Measurements from ENCODE around the gene APOL6.
"Not testable (repeated sequence)": the region's sequence is repeated elsewhere in the genome, so short reads cannot be mapped to it uniquely, and the experiment has no call there.

APOL6 gene

GRCh38 chr22:35653824-35654223 is 5.6 kb downstream of the APOL6 start:
- no peak overlapping the region for H3K4me3 ChIP-seq (ENCODE audit: low read length in 2 of 2)
- H3K27ac ChIP-seq (ENCODE audit: low read depth in 2 of 2, low read length in 2 of 2): no peak overlapping the region
- H3K4me1 ChIP-seq (ENCODE audit: control insufficient read depth in 2 of 2, insufficient read depth in 2 of 2, low read length in 2 of 2): peaks cover 8% of the 10 kb centered on the region in 2 donors
- peaks cover 21 to 34% of the 10 kb centered on the region in 2 donors for H3K36me3 ChIP-seq (ENCODE audit: control insufficient read depth in 2 of 2, insufficient read depth in 2 of 2, low read length in 2 of 2)
- no peaks in the 10 kb centered on the region for H3K9me3 ChIP-seq (ENCODE audit: control insufficient read depth in 2 of 2, low read length in 2 of 2)
- H3K27me3 ChIP-seq (ENCODE audit: control insufficient read depth in 2 of 2, insufficient read depth in 2 of 2, low read length in 2 of 2): no peaks in the 10 kb centered on the region
- no peak overlapping the region for H3K9ac ChIP-seq (ENCODE audit: low read depth in 1 of 2, low read length in 2 of 2)

- no peak overlapping the region for H3K9ac ChIP-seq (ENCODE audit: low read depth in 1 of 2, low read length in 2 of 2)
- H3K4me3 ChIP-seq (ENCODE audit: low read length in 2 of 2): no peak overlapping the region
- peaks cover 4 to 11% of the 10 kb centered on the region in 2 donors for H3K4me1 ChIP-seq (ENCODE audit: control insufficient read depth in 2 of 2, insufficient read depth in 2 of 2, low read length in 2 of 2)
- no peaks in the 10 kb centered on the region for H3K9me3 ChIP-seq (ENCODE audit: control insufficient read depth in 2 of 2, low read length in 2 of 2)
- H3K36me3 ChIP-seq (ENCODE audit: control insufficient read depth in 2 of 2, insufficient read depth in 2 of 2, low read length in 2 of 2): peaks cover 31 to 45% of the 10 kb centered on the region in 2 donors
- no peaks in the 10 kb centered on the region for H3K27me3 ChIP-seq (ENCODE audit: control insufficient read depth in 2 of 2, insufficient read depth in 2 of 2, low read length in 2 of 2)
- H3K27ac ChIP-seq (ENCODE audit: low read depth in 2 of 2, low read length in 2 of 2): no peak overlapping the region
Measured at GRCh38 chr22:35656284-35656752, 8.1 kb downstream of the APOL6 start.

- Histone ChIP-seq H3K4me3 (ENCODE audit: low read length in 2 of 2) (no peak overlapping the region), H3K27ac (ENCODE audit: low read depth in 2 of 2, low read length in 2 of 2) (no peak overlapping the region), H3K36me3 (ENCODE audit: control insufficient read depth in 2 of 2, insufficient read depth in 2 of 2, low read length in 2 of 2) (peaks cover 31 to 48% of the 10 kb centered on the region in 2 donors), H3K4me1 (ENCODE audit: control insufficient read depth in 2 of 2, insufficient read depth in 2 of 2, low read length in 2 of 2) (peaks cover 4 to 15% of the 10 kb centered on the region in 2 donors), H3K27me3 (ENCODE audit: control insufficient read depth in 2 of 2, insufficient read depth in 2 of 2, low read length in 2 of 2) (no peaks in the 10 kb centered on the region), H3K9me3 (ENCODE audit: control insufficient read depth in 2 of 2, low read length in 2 of 2) (no peaks in the 10 kb centered on the region), H3K9ac (ENCODE audit: low read depth in 1 of 2, low read length in 2 of 2) (no peak overlapping the region)
Measured at GRCh38 chr22:35657571-35658312, 9.5 kb downstream of the APOL6 start.

GRCh38 chr22:35660291-35661127 is 12.3 kb downstream of the APOL6 start:
- Histone ChIP-seq H3K27ac (ENCODE audit: low read depth in 2 of 2, low read length in 2 of 2) (peak overlapping the region; percentile 56 to 72), H3K36me3 (ENCODE audit: control insufficient read depth in 2 of 2, insufficient read depth in 2 of 2, low read length in 2 of 2) (peaks cover 34 to 48% of the 10 kb centered on the region in 2 donors), H3K9ac (ENCODE audit: low read depth in 1 of 2, low read length in 2 of 2) (peak overlapping the region in 1 of 2 donors; percentile 14), H3K4me3 (ENCODE audit: low read length in 2 of 2) (no peak overlapping the region), H3K27me3 (ENCODE audit: control insufficient read depth in 2 of 2, insufficient read depth in 2 of 2, low read length in 2 of 2) (no peaks in the 10 kb centered on the region), H3K9me3 (ENCODE audit: control insufficient read depth in 2 of 2, low read length in 2 of 2) (peaks cover 0 to 3% of the 10 kb centered on the region in 2 donors), H3K4me1 (ENCODE audit: control insufficient read depth in 2 of 2, insufficient read depth in 2 of 2, low read length in 2 of 2) (peaks cover 4 to 15% of the 10 kb centered on the region in 2 donors)

- peaks cover 30 to 45% of the 10 kb centered on the region in 2 donors for H3K36me3 ChIP-seq (ENCODE audit: control insufficient read depth in 2 of 2, insufficient read depth in 2 of 2, low read length in 2 of 2)
- peaks cover 0 to 3% of the 10 kb centered on the region in 2 donors for H3K9me3 ChIP-seq (ENCODE audit: control insufficient read depth in 2 of 2, low read length in 2 of 2)
- peaks cover 4 to 15% of the 10 kb centered on the region in 2 donors for H3K4me1 ChIP-seq (ENCODE audit: control insufficient read depth in 2 of 2, insufficient read depth in 2 of 2, low read length in 2 of 2)
- H3K27me3 ChIP-seq (ENCODE audit: control insufficient read depth in 2 of 2, insufficient read depth in 2 of 2, low read length in 2 of 2): no peaks in the 10 kb centered on the region
- H3K27ac ChIP-seq (ENCODE audit: low read depth in 2 of 2, low read length in 2 of 2): no peak overlapping the region
- no peak overlapping the region for H3K9ac ChIP-seq (ENCODE audit: low read depth in 1 of 2, low read length in 2 of 2)
- no peak overlapping the region for H3K4me3 ChIP-seq (ENCODE audit: low read length in 2 of 2)
Measured at GRCh38 chr22:35661464-35661863, 13.2 kb downstream of the APOL6 start.

GRCh38 chr22:35662914-35663313 is 14.7 kb downstream of the APOL6 start:
- Histone ChIP-seq H3K27me3 (ENCODE audit: control insufficient read depth in 2 of 2, insufficient read depth in 2 of 2, low read length in 2 of 2) (no peaks in the 10 kb centered on the region), H3K27ac (ENCODE audit: low read depth in 2 of 2, low read length in 2 of 2) (peak overlapping the region in 1 of 2 donors; percentile 19), H3K36me3 (ENCODE audit: control insufficient read depth in 2 of 2, insufficient read depth in 2 of 2, low read length in 2 of 2) (peaks cover 23 to 35% of the 10 kb centered on the region in 2 donors), H3K4me1 (ENCODE audit: control insufficient read depth in 2 of 2, insufficient read depth in 2 of 2, low read length in 2 of 2) (peaks cover 4 to 15% of the 10 kb centered on the region in 2 donors), H3K9me3 (ENCODE audit: control insufficient read depth in 2 of 2, low read length in 2 of 2) (peaks cover 0 to 3% of the 10 kb centered on the region in 2 donors), H3K4me3 (ENCODE audit: low read length in 2 of 2) (no peak overlapping the region), H3K9ac (ENCODE audit: low read depth in 1 of 2, low read length in 2 of 2) (no peak overlapping the region)

- Histone ChIP-seq H3K36me3 (ENCODE audit: control insufficient read depth in 2 of 2, insufficient read depth in 2 of 2, low read length in 2 of 2) (peaks cover 22 to 30% of the 10 kb centered on the region in 2 donors), H3K4me3 (ENCODE audit: low read length in 2 of 2) (no peak overlapping the region), H3K9ac (ENCODE audit: low read depth in 1 of 2, low read length in 2 of 2) (no peak overlapping the region)
Measured at GRCh38 chr22:35663371-35663770, 15.1 kb downstream of the APOL6 start.

GRCh38 chr22:35664955-35665587 is 16.8 kb downstream of the APOL6 start:
- peaks cover 1 to 15% of the 10 kb centered on the region in 2 donors for H3K4me1 ChIP-seq (ENCODE audit: control insufficient read depth in 2 of 2, insufficient read depth in 2 of 2, low read length in 2 of 2)
- H3K9me3 ChIP-seq (ENCODE audit: control insufficient read depth in 2 of 2, low read length in 2 of 2): peaks cover 0 to 3% of the 10 kb centered on the region in 2 donors
- no peak overlapping the region for H3K4me3 ChIP-seq (ENCODE audit: low read length in 2 of 2)
- H3K9ac ChIP-seq (ENCODE audit: low read depth in 1 of 2, low read length in 2 of 2): no peak overlapping the region
- H3K27ac ChIP-seq (ENCODE audit: low read depth in 2 of 2, low read length in 2 of 2): no peak overlapping the region
- H3K27me3 ChIP-seq (ENCODE audit: control insufficient read depth in 2 of 2, insufficient read depth in 2 of 2, low read length in 2 of 2): no peaks in the 10 kb centered on the region
- H3K36me3 ChIP-seq (ENCODE audit: control insufficient read depth in 2 of 2, insufficient read depth in 2 of 2, low read length in 2 of 2): peaks cover 12 to 16% of the 10 kb centered on the region in 2 donors

More at GRCh38 chr22:35663371-35663770, 15.1 kb downstream of the APOL6 start:
- Histone ChIP-seq H3K9me3 (ENCODE audit: control insufficient read depth in 2 of 2, low read length in 2 of 2) (peaks cover 0 to 3% of the 10 kb centered on the region in 2 donors), H3K4me1 (ENCODE audit: control insufficient read depth in 2 of 2, insufficient read depth in 2 of 2, low read length in 2 of 2) (peaks cover 4 to 15% of the 10 kb centered on the region in 2 donors), H3K27me3 (ENCODE audit: control insufficient read depth in 2 of 2, insufficient read depth in 2 of 2, low read length in 2 of 2) (no peaks in the 10 kb centered on the region), H3K27ac (ENCODE audit: low read depth in 2 of 2, low read length in 2 of 2) (no peak overlapping the region)

GRCh38 chr22:35666699-35667098 is 18.5 kb downstream of the APOL6 start:
- H3K4me3 ChIP-seq (ENCODE audit: low read length in 2 of 2); H3K27ac ChIP-seq (ENCODE audit: low read depth in 2 of 2, low read length in 2 of 2); H3K9ac ChIP-seq (ENCODE audit: low read depth in 1 of 2, low read length in 2 of 2); H3K27me3 ChIP-seq (ENCODE audit: control insufficient read depth in 2 of 2, insufficient read depth in 2 of 2, low read length in 2 of 2); H3K9me3 ChIP-seq (ENCODE audit: control insufficient read depth in 2 of 2, low read length in 2 of 2); H3K4me1 ChIP-seq (ENCODE audit: control insufficient read depth in 2 of 2, insufficient read depth in 2 of 2, low read length in 2 of 2): not testable (repeated sequence)
- H3K36me3 ChIP-seq (ENCODE audit: control insufficient read depth in 2 of 2, insufficient read depth in 2 of 2, low read length in 2 of 2): peaks cover 10 to 12% of the 10 kb centered on the region in 2 donors
